OCI-LY3 (cell line): ENCODE results near the gene SNRPB.
A peak's percentile ranks its signal among the peaks of the same experiment; 100 is the strongest.

ENCODE experiments used
- H2AFZ ChIP-seq: fragments of 200-600, 300-600 bp; shearing (Covaris generic); 2 replicates; pipeline ENCODE4 v1.6.0; 2014; ENCODE audit warnings: antibody characterized with exemption, low read depth, low read length
- H3K27ac ChIP-seq: fragments of 200-600, 300-600 bp; sonication (generic); 2 replicates; pipeline ENCODE4 v1.5.1; 2014; ENCODE audit warnings: mild to moderate bottlenecking, low read length, moderate library complexity, mixed read lengths
- H3K27me3 ChIP-seq: fragments of 200-600, 300-600 bp; sonication (generic); 2 replicates; pipeline ENCODE4 v1.6.1; 2014; ENCODE audit warnings: low read depth, low read length, mixed read lengths
- H3K36me3 ChIP-seq: fragments of 200-600, 300-600 bp; sonication (generic); replicated peaks from 2 replicates; pipeline ENCODE3; 2014; ENCODE audit warnings: low read depth, low read length, mixed read lengths
- H3K4me1 ChIP-seq: fragments of 300-600, 200-600 bp; sonication (generic); 2 replicates; pipeline ENCODE4 v1.6.1; 2014; ENCODE audit warnings: low read length, mixed read lengths
- H3K4me2 ChIP-seq: fragments of 200-600, 300-600 bp; sonication (generic); 2 replicates; pipeline ENCODE4 v1.6.1; 2014; ENCODE audit warnings: low read length, mixed read lengths
- H3K4me3 ChIP-seq: fragments of 300-600, 200-600 bp; sonication (generic); 2 replicates; pipeline ENCODE4 v1.5.1; 2014; ENCODE audit warnings: antibody characterized with exemption, mild to moderate bottlenecking, low read length, moderate library complexity
- H3K79me2 ChIP-seq: fragments of 300-600, 200-600 bp; shearing (Covaris generic); 2 replicates; pipeline ENCODE4 v1.6.1; 2014; ENCODE audit warnings: mild to moderate bottlenecking, low read length, mixed read lengths
- H3K9ac ChIP-seq: fragments of 300-600, 200-600 bp; shearing (Covaris generic); 2 replicates; pipeline ENCODE4 v1.6.0; 2014; ENCODE audit warnings: mild to moderate bottlenecking, low read length, moderate library complexity
- H3K9me3 ChIP-seq: fragments of 200-600, 300-600 bp; shearing (Covaris generic); 2 replicates; pipeline ENCODE4 v1.6.1; 2014; ENCODE audit warnings: low read length, mixed read lengths; ENCODE audit not compliant: insufficient read depth
- H4K20me1 ChIP-seq: fragments of 200-600, 300-600 bp; sonication (generic); 2 replicates; pipeline ENCODE4 v1.6.1; 2016; ENCODE audit warnings: low read length, mixed read lengths; ENCODE audit not compliant: insufficient read depth
- CTCF ChIP-seq: fragments of 200-600, 300-600 bp; sonication (generic); IDR thresholded peaks from 2 replicates; pipeline ENCODE4 v1.5.1; 2014; ENCODE audit warnings: antibody characterized with exemption, low read length, low read depth
- EZH2phosphoT487 ChIP-seq: fragments of 200-600 bp; shearing (Covaris generic); IDR thresholded peaks from 2 replicates; pipeline ENCODE4 v1.6.1; 2018; ENCODE audit warnings: antibody characterized with exemption, mixed run types, low read depth

The SNRPB gene

GRCh38 chr20:2470423-2471193, at the start of gene SNRPB:
Gene SNRPB, minus strand, starts transcription at chr20:2470789. Its CDS starts 99 bp downstream, at chr20:2470690.
- Histone ChIP-seq H3K4me1 (peaks cover 25% of the 10 kb centered on the region), H2AFZ (peak within 1 kb of the TSS; percentile 81), H3K4me2 (peak within 1 kb of the TSS; percentile 84), H3K27ac (peak within 1 kb of the TSS; percentile 78), H3K9me3 (no peaks in the 10 kb centered on the region), H3K79me2 (peaks cover 50% of the 10 kb centered on the region), H3K4me3 (peak within 1 kb of the TSS; percentile 85), H3K27me3 (no peaks in the 10 kb centered on the region), H3K9ac (peak within 1 kb of the TSS; percentile 95), H3K36me3 (peaks cover 40% of the 10 kb centered on the region), H4K20me1 (peaks cover 43% of the 10 kb centered on the region)
- TF ChIP-seq EZH2phosphoT487 (no peak), CTCF (no peak)

GRCh38 chr20:2519115-2519809, 48.7 kb upstream of the SNRPB start:
- Histone ChIP-seq H2AFZ (no peak overlapping the region), H3K4me3 (no peak overlapping the region), H3K9me3 (no peaks in the 10 kb centered on the region), H3K9ac (no peak overlapping the region), H3K36me3 (no peaks in the 10 kb centered on the region), H3K27ac (no peak overlapping the region), H3K27me3 (peaks cover 10% of the 10 kb centered on the region), H3K4me1 (peaks cover 3% of the 10 kb centered on the region; the same call in 1 of the 2 replicates), H3K4me2 (no peak overlapping the region), H4K20me1 (no peaks in the 10 kb centered on the region), H3K79me2 (no peaks in the 10 kb centered on the region)
- TF ChIP-seq CTCF (no peak), EZH2phosphoT487 (no peak)

GRCh38 chr20:2518558-2518957, 48.0 kb upstream of the SNRPB start:
- TF ChIP-seq CTCF (no peak), EZH2phosphoT487 (no peak)
- Histone ChIP-seq H3K36me3 (no peaks in the 10 kb centered on the region), H3K9ac (no peak overlapping the region), H4K20me1 (no peaks in the 10 kb centered on the region), H2AFZ (no peak overlapping the region), H3K79me2 (no peaks in the 10 kb centered on the region), H3K27me3 (peaks cover 10% of the 10 kb centered on the region), H3K4me1 (no peaks in the 10 kb centered on the region), H3K4me2 (no peak overlapping the region), H3K9me3 (no peaks in the 10 kb centered on the region), H3K4me3 (no peak overlapping the region), H3K27ac (no peak overlapping the region)

GRCh38 chr20:2518096-2518495, 47.5 kb upstream of the SNRPB start:
- Histone ChIP-seq H3K27ac (no peak overlapping the region), H3K4me1 (no peaks in the 10 kb centered on the region), H3K4me3 (no peak overlapping the region), H3K79me2 (no peaks in the 10 kb centered on the region), H3K4me2 (no peak overlapping the region), H2AFZ (no peak overlapping the region), H3K27me3 (peaks cover 10% of the 10 kb centered on the region), H3K9me3 (no peaks in the 10 kb centered on the region), H4K20me1 (no peaks in the 10 kb centered on the region), H3K9ac (no peak overlapping the region), H3K36me3 (no peaks in the 10 kb centered on the region)
- no peak for TF ChIP-seq CTCF
- no peak for TF ChIP-seq EZH2phosphoT487
